Osteocyte (in vitro differentiated cells): ENCODE results near the gene FAM170B. TPM values are rescaled to one million over a fixed set of nuclear protein-coding genes. Genes with fewer than 3 reads are reported as not detected.

Experiments
- DNase-seq: peaks from one replicate; pipeline ENCODE4 v3.0.0; 2021; ENCODE audit warnings: mixed read lengths; ENCODE audit not compliant: unreplicated experiment; ENCODE audit errors: extremely low spot score
- H3K27ac Mint-ChIP-seq: one replicate; pipeline ENCODE4 v1.8.0; 2021; ENCODE audit warnings: mild to moderate bottlenecking, mixed read lengths; ENCODE audit not compliant: unreplicated experiment
- H3K27me3 Mint-ChIP-seq: one replicate; pipeline ENCODE4 v1.8.0; 2021; ENCODE audit warnings: mixed read lengths; ENCODE audit not compliant: unreplicated experiment
- H3K36me3 Mint-ChIP-seq: one replicate; pipeline ENCODE4 v1.8.0; 2021; ENCODE audit warnings: mixed read lengths; ENCODE audit not compliant: unreplicated experiment
- H3K4me1 Mint-ChIP-seq: one replicate; pipeline ENCODE4 v1.8.0; 2021; ENCODE audit warnings: mixed read lengths; ENCODE audit not compliant: unreplicated experiment
- H3K4me3 Mint-ChIP-seq: one replicate; pipeline ENCODE4 v1.8.0; 2021; ENCODE audit warnings: mild to moderate bottlenecking, moderate library complexity, mixed read lengths; ENCODE audit not compliant: unreplicated experiment
- H3K9me3 Mint-ChIP-seq: one replicate; pipeline ENCODE4 v1.8.0; 2021; ENCODE audit warnings: mixed read lengths; ENCODE audit not compliant: unreplicated experiment
- CTCF ChIP-seq: fragments of 200-600 bp; sonication (generic); IDR thresholded peaks from 2 replicates; pipeline ENCODE4 v1.5.0; 2021; ENCODE audit warnings: antibody characterized with exemption, mild to moderate bottlenecking, moderate library complexity
- total RNA-seq: library from RNA; stranded (reverse); gene quantifications from 2 replicates; pipeline ENCODE4 v1.2.1, GENCODE V29; 2021

FAM170B gene
- total RNA-seq, 1 donor from 2014 or later: not detected

- Mint-ChIP-seq H3K9me3 (no peaks in the 10 kb centered on the region), H3K27me3 (peaks cover 21% of the 10 kb centered on the region), H3K4me1 (peaks cover 5% of the 10 kb centered on the region), H3K36me3 (no peaks in the 10 kb centered on the region), H3K4me3 (no peak overlapping the region), H3K27ac (no peak overlapping the region)
- TF ChIP-seq CTCF: no peak
- no peak for DNase-seq
These were observed 45.0 kb upstream of the FAM170B start for GRCh38 chr10:49178489-49179471.

GRCh38 chr10:49177391-49178355, 43.9 kb upstream of the FAM170B start:
- DNase-seq: no peak
- no peaks in the 10 kb centered on the region for H3K9me3 Mint-ChIP-seq
- peak overlapping the region; percentile 60 for H3K27ac Mint-ChIP-seq
- no peak for TF ChIP-seq CTCF
- H3K4me1 Mint-ChIP-seq: peaks cover 5% of the 10 kb centered on the region
- H3K4me3 Mint-ChIP-seq: no peak overlapping the region
- H3K36me3 Mint-ChIP-seq: no peaks in the 10 kb centered on the region
- H3K27me3 Mint-ChIP-seq: peaks cover 18% of the 10 kb centered on the region

GRCh38 chr10:49176310-49177268, 42.8 kb upstream of the FAM170B start:
- Mint-ChIP-seq H3K9me3 (no peaks in the 10 kb centered on the region), H3K36me3 (no peaks in the 10 kb centered on the region), H3K4me3 (no peak overlapping the region), H3K27me3 (peaks cover 12% of the 10 kb centered on the region), H3K27ac (no peak overlapping the region), H3K4me1 (peaks cover 5% of the 10 kb centered on the region)
- no peak for DNase-seq
- TF ChIP-seq CTCF: no peak

- H3K4me3 Mint-ChIP-seq: no peak overlapping the region
- no peaks in the 10 kb centered on the region for H3K9me3 Mint-ChIP-seq
- TF ChIP-seq CTCF: no peak
- DNase-seq: peak; percentile 76
- H3K36me3 Mint-ChIP-seq: no peaks in the 10 kb centered on the region
- peaks cover 4% of the 10 kb centered on the region for H3K27me3 Mint-ChIP-seq
- H3K4me1 Mint-ChIP-seq: peaks cover 5% of the 10 kb centered on the region
- no peak overlapping the region for H3K27ac Mint-ChIP-seq
These were observed 41.9 kb upstream of the FAM170B start for GRCh38 chr10:49175587-49176309.
